GM18951 (cell line): ENCODE measurements around the gene AANAT.
"Not testable (repeated sequence)": the region's sequence is repeated elsewhere in the genome, so short reads cannot be mapped to it uniquely, and the experiment has no call there.

Experiments used
- POLR2A ChIP-seq: IDR thresholded peaks from 4 replicates; pipeline ENCODE4 v1.6.1; 2011; ENCODE audit warnings: mild to moderate bottlenecking; ENCODE audit not compliant: insufficient read length, insufficient read depth; ENCODE audit errors: extremely low read depth
- in situ Hi-C: fragments of 300-500 bp; cut with MboI; formaldehyde crosslinking; loops from one replicate; pipeline ENCODE4 v1.12.0; 2022; ENCODE audit warnings: low sequenced_read_pairs, mixed read lengths, inconsistent platforms; ENCODE audit not compliant: unreplicated experiment

AANAT gene

GRCh38 chr17:76501018-76501826 is 33.8 kb downstream of the AANAT start, which contains the start of gene RHBDF2:
Gene RHBDF2, minus strand, starts transcription at chr17:76501423. Its CDS starts 19,899 bp downstream, at chr17:76481524.
- in situ Hi-C loops = no loop called here
- peak; percentile 97 for TF ChIP-seq POLR2A

DNA sequence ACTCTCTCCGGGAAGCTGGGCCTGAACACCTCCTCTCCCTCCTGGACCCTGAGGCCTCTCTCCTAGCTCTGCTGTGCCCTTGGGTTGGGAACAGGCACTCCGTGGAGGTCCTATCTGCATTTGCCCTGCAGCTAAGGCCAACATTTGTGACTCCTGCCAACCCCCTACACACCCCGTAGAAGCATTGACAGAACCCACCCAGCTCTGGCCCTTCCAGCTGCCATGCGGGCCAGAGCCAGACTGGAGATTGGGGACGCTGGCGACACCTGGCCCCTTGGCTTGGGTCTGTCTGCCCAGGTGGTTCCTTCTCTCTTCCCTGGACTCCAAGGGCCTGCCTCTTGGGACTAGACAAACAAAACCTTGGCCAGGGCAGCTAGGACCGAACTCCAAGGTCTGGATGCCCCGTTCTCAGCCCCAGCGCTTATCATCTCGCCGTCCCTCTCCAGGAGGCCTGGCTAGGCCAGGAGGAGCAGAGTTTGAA is 34.5 kb downstream of the AANAT start:
- no peak for TF ChIP-seq POLR2A
- in situ Hi-C loops = no loop called here

DNA sequence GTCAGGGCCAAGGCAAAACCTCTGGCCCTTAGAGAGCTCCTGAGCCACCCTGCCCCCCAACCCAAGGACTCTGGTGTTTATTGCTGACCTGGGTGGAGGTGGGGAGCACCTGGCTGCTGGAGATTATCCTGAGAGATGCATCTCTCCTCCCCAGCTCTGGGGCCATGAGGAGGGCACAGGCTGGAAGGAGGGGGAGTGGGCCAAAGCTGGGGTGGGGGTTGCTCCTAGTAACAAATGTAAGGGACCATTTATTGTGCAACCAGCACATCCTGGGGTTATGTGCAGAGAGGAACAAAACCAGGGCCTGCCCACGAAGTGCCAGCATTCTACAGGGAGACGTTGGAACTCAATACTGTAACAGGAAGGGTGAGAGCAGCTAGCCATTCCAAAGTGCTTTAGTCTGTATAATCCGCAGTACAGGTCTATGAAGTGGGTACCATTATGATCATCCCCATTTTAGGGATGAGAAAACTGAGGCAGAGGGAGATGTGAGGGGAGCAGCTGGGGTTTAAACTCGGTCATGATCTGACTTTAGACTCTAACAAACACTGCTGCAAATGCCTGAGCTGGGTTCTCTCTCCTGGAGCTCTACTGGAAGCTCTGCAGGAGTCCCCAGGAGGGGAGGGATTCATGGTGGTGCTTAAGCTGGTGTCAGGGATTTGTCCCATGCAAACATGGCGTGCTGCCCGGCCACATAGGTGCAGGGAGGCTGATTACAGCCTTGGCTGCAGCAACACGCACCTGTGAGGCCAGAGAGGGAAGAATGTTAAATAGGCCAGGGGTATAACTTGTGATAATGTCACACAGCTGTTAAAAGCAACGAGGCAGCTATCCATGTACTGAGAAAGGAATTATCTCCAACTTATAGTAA is 35.2 kb downstream of the AANAT start:
- in situ Hi-C loops = no loop called here
- no peak for TF ChIP-seq POLR2A

GRCh38 chr17:76504117-76504516 is 36.7 kb downstream of the AANAT start:
- no peak for TF ChIP-seq POLR2A
- in situ Hi-C loops = no loop called here

DNA sequence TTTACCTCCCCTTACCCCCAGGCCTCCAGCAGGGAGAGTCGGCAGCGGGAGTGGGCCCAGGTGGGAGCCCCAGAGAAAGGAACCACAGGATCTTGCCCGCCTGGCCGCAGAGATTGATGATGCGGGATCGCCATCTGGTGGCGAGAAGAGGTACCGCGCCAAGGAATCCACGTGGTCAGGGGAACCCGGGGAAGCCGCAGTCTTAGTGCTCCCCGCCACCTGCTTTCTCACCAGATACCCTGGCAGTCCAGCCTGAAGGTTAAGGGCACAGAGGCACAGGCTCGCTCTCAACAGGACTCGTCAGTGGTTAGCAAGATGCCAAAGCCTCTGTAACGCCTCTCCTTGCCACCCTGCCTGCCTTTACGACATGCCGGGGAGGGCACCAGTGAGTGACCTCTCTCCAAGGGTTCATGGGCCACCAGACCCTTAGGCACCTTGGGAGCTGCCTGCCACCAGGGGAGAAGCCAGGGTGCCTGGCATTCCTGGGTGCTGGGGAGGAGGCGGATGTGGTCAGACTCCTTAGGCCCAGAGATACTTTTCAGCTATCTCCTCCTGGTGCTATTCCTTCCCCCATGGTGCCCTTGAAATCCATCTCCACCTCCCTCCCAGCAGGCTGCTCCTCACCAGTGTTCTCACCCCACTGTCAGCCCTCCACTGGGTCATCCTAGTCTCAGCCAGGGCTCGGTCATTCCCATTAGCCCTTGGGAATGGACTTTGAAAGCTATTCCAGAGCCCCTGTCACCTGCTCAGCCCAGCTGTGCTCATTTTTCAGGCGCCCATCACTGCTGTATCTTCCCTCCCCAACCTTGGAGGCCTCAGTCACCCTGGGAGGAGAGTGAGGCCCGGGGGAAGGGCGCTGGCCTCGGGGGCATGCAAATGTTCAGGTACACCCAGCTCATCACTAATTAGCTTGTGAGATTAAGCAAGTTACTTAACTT is 39.3 kb downstream of the AANAT start:
- no peak for TF ChIP-seq POLR2A
- in situ Hi-C loops = loop anchor here (5.0 kb wide), 1 partner anchor 39 kb away; the partner anchor contains the start of gene AANAT

GRCh38 chr17:76508472-76509063 is 41.2 kb downstream of the AANAT start:
- in situ Hi-C loops = loop anchor here (5.0 kb wide), 1 partner anchor 41 kb away; the partner anchor contains the start of gene AANAT

- in situ Hi-C loops = no loop called here
- TF ChIP-seq POLR2A = no peak
These were observed 43.4 kb downstream of the AANAT start for GRCh38 chr17:76510831-76511244.

DNA sequence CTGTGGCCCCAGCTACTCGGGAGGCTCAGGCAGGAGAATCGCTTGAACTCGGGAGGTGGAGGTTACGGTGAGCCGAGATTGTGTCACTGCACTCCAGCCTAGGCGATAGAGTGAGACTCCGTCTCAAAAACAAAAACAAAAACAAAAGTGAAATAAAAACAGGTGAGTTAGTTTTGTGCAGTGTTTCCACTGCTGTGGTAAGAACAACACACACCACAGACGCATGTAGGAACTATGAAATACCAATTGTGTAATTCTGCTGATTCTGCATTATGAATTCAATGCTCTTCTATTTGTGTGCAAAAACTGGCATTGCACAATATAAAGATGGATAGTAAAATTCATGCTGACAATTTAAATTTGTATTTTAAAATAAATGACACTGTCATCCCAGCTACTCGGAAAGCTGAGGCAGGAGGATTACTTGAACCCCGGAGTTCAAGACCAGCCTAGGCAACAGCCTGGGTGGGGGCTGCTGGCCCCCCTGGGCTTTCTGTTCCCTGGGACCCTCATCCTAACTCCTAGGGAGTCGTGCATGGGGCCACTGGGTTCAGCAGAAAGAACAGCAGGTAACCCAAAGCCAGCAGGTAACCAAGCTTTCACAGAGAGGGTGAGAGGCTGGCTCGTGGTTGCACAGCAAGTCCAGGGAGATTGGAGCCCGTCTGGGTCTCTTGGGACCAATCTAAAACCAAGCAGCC is 44.4 kb downstream of the AANAT start:
- in situ Hi-C loops = no loop called here
- TF ChIP-seq POLR2A = no peak

DNA sequence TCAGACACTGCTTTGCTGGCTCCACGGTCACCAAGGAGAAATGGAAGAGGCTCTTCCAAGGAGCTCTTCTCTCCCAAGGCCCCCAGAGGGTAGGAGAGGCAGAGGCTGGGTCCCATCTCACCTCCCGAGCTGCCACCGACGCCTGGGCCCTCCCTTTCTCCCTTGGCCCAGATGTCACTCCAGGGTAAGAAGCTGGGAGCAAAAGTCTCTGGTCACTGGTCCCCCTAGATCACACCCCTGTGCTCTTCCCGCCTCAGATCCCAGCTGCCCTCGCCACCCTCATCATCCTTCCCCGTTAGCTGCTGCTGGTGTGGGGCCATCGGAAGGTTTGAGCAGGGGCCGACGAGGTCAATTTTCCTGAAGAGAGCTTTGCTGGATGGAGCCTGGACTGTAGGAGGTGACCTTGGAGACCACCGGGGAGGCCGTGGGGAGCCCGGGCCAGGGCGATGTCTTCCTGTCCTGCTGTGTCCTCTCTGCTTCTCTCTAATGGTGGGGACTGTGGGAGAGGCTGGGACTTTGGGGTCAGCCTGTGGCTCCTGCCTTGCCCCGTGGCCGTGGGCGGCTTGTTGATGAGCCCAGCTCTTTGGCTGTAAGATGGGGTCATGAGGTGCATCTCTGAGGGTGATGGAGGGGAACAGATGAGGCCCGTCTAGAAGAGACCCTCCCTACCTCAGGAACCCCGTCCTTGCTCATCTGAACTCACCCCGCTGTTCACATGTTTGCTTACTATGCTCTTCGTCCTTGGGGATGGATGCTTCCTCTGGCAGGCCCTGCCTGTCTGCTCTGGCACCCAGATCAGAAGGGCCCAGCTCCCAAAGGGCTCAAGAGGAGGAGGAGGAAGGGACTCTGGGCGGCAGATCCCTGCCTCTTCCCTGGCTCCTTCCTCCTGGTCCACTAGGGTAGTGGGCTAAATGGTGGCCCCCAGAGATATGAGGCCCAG is 45.2 kb downstream of the AANAT start:
- in situ Hi-C loops = no loop called here
- TF ChIP-seq POLR2A = no peak

- no peak for TF ChIP-seq POLR2A
- in situ Hi-C loops = no loop called here
These were observed 45.9 kb downstream of the AANAT start for GRCh38 chr17:76513306-76513692.

DNA sequence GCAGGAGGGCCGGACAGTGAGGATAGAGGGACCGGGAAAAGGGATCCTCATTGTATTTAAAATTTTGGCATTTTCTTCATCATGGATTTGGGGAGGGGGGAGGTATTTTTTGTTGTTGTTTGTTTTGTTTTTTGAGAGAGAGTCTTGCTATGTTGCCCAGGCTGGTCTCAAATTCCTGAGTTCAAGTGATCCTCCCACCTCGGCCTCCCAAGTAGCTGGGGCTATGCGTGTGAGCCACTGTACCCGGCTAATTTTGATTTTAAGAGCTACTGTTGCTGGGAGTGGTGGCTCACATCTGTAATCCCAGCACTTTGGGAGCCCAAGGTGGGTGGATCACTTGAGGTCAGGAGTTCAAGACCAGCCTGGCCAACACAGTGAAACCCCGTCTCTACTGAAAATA is 47.0 kb downstream of the AANAT start:
- in situ Hi-C loops = not testable (repeated sequence)
